ENCODE data around the gene LRP1B.
"Not testable (repeated sequence)": the region's sequence is repeated elsewhere in the genome, so short reads cannot be mapped to it uniquely, and the experiment has no call there.

Gene LRP1B

GRCh38 chr2:140491876-140492275, 1638.9 kb downstream of the LRP1B start:
- DNase-seq, result no peak

GRCh38 chr2:140489193-140489592, 1641.6 kb downstream of the LRP1B start:
- DNase-seq, result no peak

GRCh38 chr2:140481136-140481535, 1649.7 kb downstream of the LRP1B start:
- no peak for DNase-seq

- no peak for DNase-seq
Measured at GRCh38 chr2:140473851-140474250, 1657.0 kb downstream of the LRP1B start.

- no peak for DNase-seq
Measured at GRCh38 chr2:140472676-140473075, 1658.1 kb downstream of the LRP1B start.

- DNase-seq, result no peak
Measured at GRCh38 chr2:140465301-140465700, 1665.5 kb downstream of the LRP1B start.

- no peak for DNase-seq
Measured at GRCh38 chr2:140462990-140463389, 1667.8 kb downstream of the LRP1B start.

- DNase-seq, result no peak
Measured at GRCh38 chr2:140457483-140457882, 1673.3 kb downstream of the LRP1B start.

GRCh38 chr2:140455315-140455714, 1675.5 kb downstream of the LRP1B start:
- no peak for DNase-seq

GRCh38 chr2:140454717-140455116, 1676.1 kb downstream of the LRP1B start:
- DNase-seq, result no peak

GRCh38 chr2:140451324-140451723, 1679.5 kb downstream of the LRP1B start:
- DNase-seq, result no peak

GRCh38 chr2:140442319-140442718, 1688.5 kb downstream of the LRP1B start:
- DNase-seq, result no peak

GRCh38 chr2:140440815-140441214, 1690.0 kb downstream of the LRP1B start:
- no peak for DNase-seq

GRCh38 chr2:140436936-140437335, 1693.9 kb downstream of the LRP1B start:
- no peak for DNase-seq

GRCh38 chr2:140427033-140427432, 1703.8 kb downstream of the LRP1B start:
- not testable (repeated sequence) for DNase-seq

- DNase-seq, result no peak
Measured at GRCh38 chr2:140424471-140424870, 1706.3 kb downstream of the LRP1B start.

GRCh38 chr2:140422759-140423158, 1708.1 kb downstream of the LRP1B start:
- no peak for DNase-seq

- DNase-seq, result no peak
Measured at GRCh38 chr2:140417504-140417903, 1713.3 kb downstream of the LRP1B start.

- no peak for DNase-seq
Measured at GRCh38 chr2:140416577-140416976, 1714.2 kb downstream of the LRP1B start.

- not testable (repeated sequence) for DNase-seq
Measured at GRCh38 chr2:140415035-140415434, 1715.8 kb downstream of the LRP1B start.

- DNase-seq, result no peak
Measured at GRCh38 chr2:140410695-140411094, 1720.1 kb downstream of the LRP1B start.

- DNase-seq, result no peak
Measured at GRCh38 chr2:140401056-140401455, 1729.8 kb downstream of the LRP1B start.

- no peak for DNase-seq
Measured at GRCh38 chr2:140392824-140393223, 1738.0 kb downstream of the LRP1B start.

GRCh38 chr2:140384946-140385345, 1745.9 kb downstream of the LRP1B start:
- no peak for DNase-seq

GRCh38 chr2:140383781-140384180, 1747.0 kb downstream of the LRP1B start:
- no peak for DNase-seq

- DNase-seq, result no peak
Measured at GRCh38 chr2:140376686-140377085, 1754.1 kb downstream of the LRP1B start.
